Cardiac muscle cell (in vitro differentiated cells and primary cell): ENCODE results near the gene TRAF3IP1. TPM values are rescaled to one million over a fixed set of nuclear protein-coding genes. Genes with fewer than 3 reads are reported as not detected.
"Not testable (repeated sequence)": the region's sequence is repeated elsewhere in the genome, so short reads cannot be mapped to it uniquely, and the experiment has no call there.

ENCODE experiments used
- DNase-seq, 2 donors: peaks; one replicate each; pipeline versions ENCODE4 v3.0.0 to v3.0.0-alpha.2; 2010 to 2017; ENCODE audit warnings: low read depth in 1 of 2, low spot score in 1 of 2
- H3K27ac ChIP-seq: fragments of 200-600 bp; sonication (generic); 2 replicates; pipeline ENCODE4 v1.5.1; 2016
- H3K27me3 ChIP-seq: fragments of 200-600 bp; sonication (generic); 2 replicates; pipeline ENCODE4 v1.6.0; 2016; ENCODE audit warnings: control low read depth
- H3K36me3 ChIP-seq: fragments of 200-600 bp; sonication (generic); 2 replicates; pipeline ENCODE4 v1.5.1; 2016; ENCODE audit warnings: control low read depth
- H3K4me1 ChIP-seq: fragments of 200-600 bp; sonication (generic); 2 replicates; pipeline ENCODE4 v1.8.1; 2017; ENCODE audit warnings: low read depth, mild to moderate bottlenecking, mixed run types
- H3K4me3 ChIP-seq: fragments of 200-600 bp; sonication (generic); 2 replicates; pipeline ENCODE4 v1.5.1; 2016; ENCODE audit warnings: mild to moderate bottlenecking
- H3K9me3 ChIP-seq: fragments of 200-600 bp; sonication (generic); 2 replicates; pipeline ENCODE4 v1.5.1; 2017; ENCODE audit warnings: low read depth, mild to moderate bottlenecking, control low read depth
- CTCF ChIP-seq: IDR thresholded peaks from 2 replicates; pipeline ENCODE4 v1.5.1; 2012; ENCODE audit warnings: low read depth, mild to moderate bottlenecking, low read length
- polyA plus RNA-seq: library from polyadenylated mRNA; unstranded; fragments of >200 nt; fragmentation: Nextera tagmentation; extraction: Ambion mirVana; gene quantifications from 2 replicates; pipeline ENCODE4 v1.2.1, GENCODE V29; 2016
- total RNA-seq: library from RNA; depleted of rRNA; stranded (reverse); fragments of >200 nt; gene quantifications from 2 replicates; pipeline ENCODE4 v1.2.3, GENCODE V29; 2016

TRAF3IP1 gene
- total and polyA plus RNA-seq, 2 experiments from 2014 or later: 8.3 to 12.1 TPM

- no peak for DNase-seq
- no peak overlapping the region for H3K4me3 ChIP-seq
- no peak for TF ChIP-seq CTCF
- no peaks in the 10 kb centered on the region for H3K9me3 ChIP-seq
- no peaks in the 10 kb centered on the region for H3K4me1 ChIP-seq
- H3K27ac ChIP-seq: peak overlapping the region; percentile 35
- H3K36me3 ChIP-seq: no peaks in the 10 kb centered on the region
- H3K27me3 ChIP-seq: no peaks in the 10 kb centered on the region
Measured at GRCh38 chr2:238370094-238370822, 49.9 kb downstream of the TRAF3IP1 start.

DNA sequence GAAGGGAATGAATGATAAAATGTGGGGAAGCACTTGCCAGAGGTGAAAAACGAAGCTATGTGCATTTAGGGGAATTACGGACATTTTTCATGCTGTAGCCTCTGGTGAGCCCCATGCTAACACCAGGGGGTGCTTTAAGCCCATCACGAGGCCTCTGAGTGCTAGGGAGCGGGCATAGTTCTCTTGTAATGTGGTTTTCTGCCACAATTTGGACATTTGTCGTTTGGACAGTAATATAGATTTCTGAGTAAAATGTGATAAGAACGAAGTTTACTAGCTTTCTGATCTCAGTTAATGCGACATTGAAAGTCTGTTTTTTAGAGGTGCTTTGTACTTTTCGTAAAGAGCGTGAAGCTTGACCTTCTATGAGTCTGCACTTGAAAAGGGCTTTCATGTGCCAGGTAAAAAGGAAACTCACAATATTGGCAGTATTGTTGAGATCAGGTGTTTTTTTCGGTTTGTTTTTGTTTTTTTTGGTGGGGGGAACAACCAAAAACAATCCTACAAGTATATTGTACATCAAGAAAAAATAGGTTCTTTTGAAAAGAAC is 50.6 kb downstream of the TRAF3IP1 start:
- peak; percentile 92 for TF ChIP-seq CTCF
- Histone ChIP-seq H3K36me3 (no peaks in the 10 kb centered on the region), H3K9me3 (no peaks in the 10 kb centered on the region), H3K27ac (no peak overlapping the region), H3K4me3 (no peak overlapping the region), H3K27me3 (no peaks in the 10 kb centered on the region), H3K4me1 (no peaks in the 10 kb centered on the region)
- DNase-seq: peak; percentile 50 to 80

- H3K27ac ChIP-seq: not testable (repeated sequence)
Measured at GRCh38 chr2:238372277-238372676, 52.0 kb downstream of the TRAF3IP1 start.

DNA sequence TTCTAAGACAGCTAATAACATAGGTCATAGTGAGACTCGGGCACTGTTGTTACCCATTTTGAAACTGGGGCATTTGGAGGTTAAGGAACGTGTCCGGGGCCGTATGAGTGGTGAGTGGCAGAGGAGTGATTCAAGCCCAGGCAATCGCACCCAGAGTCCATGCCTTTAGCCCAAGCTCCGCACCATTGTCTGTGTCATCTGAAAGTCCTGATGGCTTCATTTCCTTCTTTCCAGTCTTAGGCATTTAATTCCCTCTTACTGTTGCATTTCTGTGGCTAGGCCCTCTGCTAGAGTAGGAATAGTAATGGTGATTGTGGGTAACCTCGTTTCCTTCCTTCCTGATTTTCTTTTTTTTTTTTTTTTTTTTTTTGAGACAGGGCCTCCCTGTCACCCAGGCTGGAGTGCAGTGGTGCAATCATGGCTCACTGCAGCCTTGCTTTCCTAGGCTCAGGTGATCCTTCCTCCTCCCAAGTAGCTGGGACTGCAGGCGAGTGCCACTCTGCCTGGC is 56.6 kb downstream of the TRAF3IP1 start:
- H3K4me1 ChIP-seq: no peaks in the 10 kb centered on the region
- H3K4me3 ChIP-seq: no peak overlapping the region

More at GRCh38 chr2:238372277-238372676, 52.0 kb downstream of the TRAF3IP1 start:
- not testable (repeated sequence) for H3K9me3 ChIP-seq, H3K4me1 ChIP-seq, H3K4me3 ChIP-seq, DNase-seq, H3K36me3 ChIP-seq, H3K27me3 ChIP-seq

DNA sequence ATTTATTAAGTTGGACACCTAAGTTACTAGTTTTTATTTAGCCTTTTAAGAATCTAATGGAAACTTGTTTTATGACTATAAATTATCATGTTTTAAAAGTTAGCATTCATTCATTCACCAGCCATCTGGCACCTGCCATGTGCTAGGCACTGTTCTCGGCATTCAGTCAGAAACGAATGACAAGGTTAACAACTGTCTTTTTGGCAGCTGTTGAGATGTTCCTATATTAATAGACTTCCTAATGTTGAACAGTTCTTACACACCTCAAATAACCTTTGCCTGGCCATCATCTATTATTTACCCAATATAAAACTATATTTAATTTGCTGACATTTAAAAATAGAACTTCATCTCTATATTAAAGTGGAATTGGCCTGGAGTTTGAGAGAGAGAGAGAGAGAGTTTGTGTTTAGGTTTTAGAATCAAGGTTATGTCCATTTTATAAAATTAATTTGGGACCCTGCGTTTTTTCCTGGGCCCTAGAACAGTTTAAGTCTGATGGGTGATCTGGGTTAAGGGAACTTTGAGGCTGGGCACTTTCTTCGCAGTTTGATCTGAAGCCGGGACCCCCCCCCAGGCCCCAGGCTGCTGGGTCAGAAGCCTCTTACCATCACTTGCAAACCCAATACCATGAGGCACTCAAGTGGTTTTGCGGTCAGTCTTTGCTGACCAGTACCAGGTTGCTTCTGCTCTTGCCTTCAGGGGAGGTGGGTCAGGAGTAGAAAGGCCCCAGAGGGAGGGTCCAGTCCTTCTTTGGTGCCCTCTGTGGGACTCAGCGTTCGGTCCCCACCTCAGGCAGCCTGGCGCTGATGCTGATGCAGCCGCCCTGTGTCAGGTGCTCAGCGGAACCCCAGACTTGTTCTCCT is 58.1 kb downstream of the TRAF3IP1 start:
- H3K27me3 ChIP-seq: no peaks in the 10 kb centered on the region
- H3K9me3 ChIP-seq: no peaks in the 10 kb centered on the region
- H3K36me3 ChIP-seq: no peaks in the 10 kb centered on the region
- no peak for TF ChIP-seq CTCF
- no peaks in the 10 kb centered on the region for H3K4me1 ChIP-seq
- H3K4me3 ChIP-seq: no peak overlapping the region
- no peak overlapping the region for H3K27ac ChIP-seq
- DNase-seq: no peak

More for the DNA sequence above, 56.6 kb downstream of the TRAF3IP1 start:
- no peaks in the 10 kb centered on the region for H3K27me3 ChIP-seq
- DNase-seq: peak in 1 of 2 donors; percentile 51
- no peak overlapping the region for H3K27ac ChIP-seq
- no peaks in the 10 kb centered on the region for H3K9me3 ChIP-seq
- no peak for TF ChIP-seq CTCF
- no peaks in the 10 kb centered on the region for H3K36me3 ChIP-seq
